WTC11 (cell line): ENCODE data around the gene NUDT21. TPM values are rescaled to one million over a fixed set of nuclear protein-coding genes. Genes with fewer than 3 reads are reported as not detected.

Experiments used
- ATAC-seq: fragments of 200-7000 bp; cut with Tn5 transposase; 2 replicates; pipeline ENCODE4 v1.10.0; 2021; ENCODE audit warnings: mild to moderate bottlenecking, moderate library complexity
- CTCF ChIA-PET: fragments of 300-600 bp; sonication (Branson Sonifier 250); formaldehyde crosslinking; loops from one replicate; lab custom pipeline; 2021; ENCODE audit warnings: antibody characterized with exemption; lab: Charles Lee
- POLR2A ChIA-PET: fragments of 350-600 bp; sonication (Branson Sonifier 250); formaldehyde crosslinking; loops from one replicate; lab custom pipeline; 2021; ENCODE audit warnings: antibody characterized with exemption; lab: Charles Lee
- DNase-seq: peaks from one replicate; pipeline ENCODE4 v3.0.0; 2021; ENCODE audit warnings: low spot score
- H3K27ac Mint-ChIP-seq: 2 replicates; pipeline ENCODE4 v1.8.0; 2021; ENCODE audit warnings: mixed read lengths
- H3K27me3 Mint-ChIP-seq: 2 replicates; pipeline ENCODE4 v1.8.0; 2021; ENCODE audit warnings: low read depth, mild to moderate bottlenecking, moderate library complexity, mixed read lengths
- H3K36me3 Mint-ChIP-seq: 2 replicates; pipeline ENCODE4 v1.8.0; 2021; ENCODE audit warnings: mixed read lengths
- H3K4me1 Mint-ChIP-seq: 2 replicates; pipeline ENCODE4 v1.8.0; 2022; ENCODE audit warnings: mixed read lengths
- H3K4me3 Mint-ChIP-seq: 2 replicates; pipeline ENCODE4 v1.8.0; 2021; ENCODE audit warnings: mild to moderate bottlenecking, moderate library complexity, mixed read lengths
- H3K9me3 Mint-ChIP-seq: 2 replicates; pipeline ENCODE4 v1.8.0; 2021; ENCODE audit warnings: mixed read lengths
- AFF4 ChIP-seq: sonication (generic); formaldehyde crosslinking; IDR thresholded peaks from 2 replicates; pipeline ENCODE4 v1.8.1; 2023; ENCODE audit warnings: mild to moderate bottlenecking, missing genetic modification reagents, borderline replicate concordance
- ATF1 ChIP-seq: sonication (generic); formaldehyde crosslinking; IDR thresholded peaks from 2 replicates; pipeline ENCODE4 v1.8.1; 2023; ENCODE audit warnings: mild to moderate bottlenecking, moderate library complexity, missing genetic modification reagents
- ATF3 ChIP-seq: sonication (generic); formaldehyde crosslinking; conservative IDR thresholded peaks from 2 replicates; pipeline ENCODE4 v1.8.1; 2022; ENCODE audit warnings: mild to moderate bottlenecking, missing genetic modification reagents
- ATF6 ChIP-seq: sonication (generic); formaldehyde crosslinking; IDR thresholded peaks from 2 replicates; pipeline ENCODE4 v1.8.1; 2023; ENCODE audit warnings: mild to moderate bottlenecking, missing genetic modification reagents
- CREM ChIP-seq: sonication (generic); formaldehyde crosslinking; IDR thresholded peaks from 2 replicates; pipeline ENCODE4 v1.8.1; 2022; ENCODE audit warnings: mild to moderate bottlenecking, missing genetic modification reagents, moderate library complexity
- E2F1 ChIP-seq: sonication (generic); formaldehyde crosslinking; IDR thresholded peaks from 2 replicates; pipeline ENCODE4 v1.8.0; 2022; ENCODE audit warnings: mild to moderate bottlenecking, missing genetic modification reagents
- ESRRA ChIP-seq: sonication (generic); formaldehyde crosslinking; IDR thresholded peaks from 2 replicates; pipeline ENCODE4 v1.8.1; 2022; ENCODE audit warnings: mild to moderate bottlenecking, missing genetic modification reagents, borderline replicate concordance
- GTF2I ChIP-seq: fragments of 250-450 bp; sonication (Bioruptor Pico); conservative IDR thresholded peaks from 2 replicates; pipeline ENCODE4 v1.4.0; 2021; ENCODE audit warnings: mild to moderate bottlenecking
- IRF1 ChIP-seq: sonication (generic); formaldehyde crosslinking; IDR thresholded peaks from 2 replicates; pipeline ENCODE4 v1.8.0; 2023; ENCODE audit warnings: missing genetic modification reagents
- MAX ChIP-seq: sonication (generic); formaldehyde crosslinking; IDR thresholded peaks from 2 replicates; pipeline ENCODE4 v1.8.0; 2022; ENCODE audit warnings: mild to moderate bottlenecking, missing genetic modification reagents
- MYBL2 ChIP-seq: sonication (generic); formaldehyde crosslinking; IDR thresholded peaks from 2 replicates; pipeline ENCODE4 v1.8.1; 2023; ENCODE audit warnings: mild to moderate bottlenecking, moderate library complexity, missing genetic modification reagents
- NFATC4 ChIP-seq: fragments of 250-450 bp; sonication (Bioruptor Pico); IDR thresholded peaks from 2 replicates; pipeline ENCODE4 v1.9.0; 2021; ENCODE audit warnings: mild to moderate bottlenecking
- PRRX2 ChIP-seq: fragments of 250-450 bp; sonication (Bioruptor Pico); IDR thresholded peaks from 2 replicates; pipeline ENCODE4 v1.8.0; 2021; ENCODE audit warnings: mild to moderate bottlenecking
- RORB ChIP-seq: fragments of 250-450 bp; sonication (Bioruptor Pico); IDR thresholded peaks from 2 replicates; pipeline ENCODE4 v1.9.0; 2021; ENCODE audit warnings: mild to moderate bottlenecking
- SMAD3 ChIP-seq: sonication (generic); formaldehyde crosslinking; IDR thresholded peaks from 2 replicates; pipeline ENCODE4 v1.8.0; 2022; ENCODE audit warnings: missing genetic modification reagents, mild to moderate bottlenecking, borderline replicate concordance
- SP1 ChIP-seq: sonication (generic); formaldehyde crosslinking; conservative IDR thresholded peaks from 2 replicates; pipeline ENCODE4 v1.8.1; 2022; ENCODE audit warnings: missing genetic modification reagents
- USF2 ChIP-seq: sonication (generic); formaldehyde crosslinking; IDR thresholded peaks from 2 replicates; pipeline ENCODE4 v1.8.1; 2023; ENCODE audit warnings: mild to moderate bottlenecking, missing genetic modification reagents, moderate library complexity
- ZBTB21 ChIP-seq: sonication (generic); formaldehyde crosslinking; IDR thresholded peaks from 2 replicates; pipeline ENCODE4 v1.8.1; 2023; ENCODE audit warnings: mild to moderate bottlenecking, missing genetic modification reagents, borderline replicate concordance
- ZNF396 ChIP-seq: fragments of 250-450 bp; sonication (Bioruptor Pico); IDR thresholded peaks from 2 replicates; pipeline ENCODE4 v1.8.0; 2021; ENCODE audit warnings: mild to moderate bottlenecking, moderate library complexity, borderline replicate concordance
- total RNA-seq: library from RNA; stranded (reverse); gene quantifications from 3 replicates; pipeline ENCODE4 v1.2.3, GENCODE V29; 2021

The NUDT21 gene
- total RNA-seq, 1 experiment from 2014 or later: 263 TPM

- ATAC-seq (no peak), DNase-seq (no peak)
- Mint-ChIP-seq H3K4me1 (peaks cover 23% of the 10 kb centered on the region), H3K4me3 (no peak overlapping the region), H3K27ac (no peak overlapping the region), H3K27me3 (no peaks in the 10 kb centered on the region), H3K36me3 (peaks cover 33% of the 10 kb centered on the region), H3K9me3 (no peaks in the 10 kb centered on the region)
- ChIA-PET CTCF (no interaction called here), POLR2A (no interaction called here)
- TF ChIP-seq CREM: no peak
- TF ChIP-seq IRF1 (CRISPR knock-in tag): no peak
- TF ChIP-seq MAX (CRISPR knock-in tag): no peak
- TF ChIP-seq GTF2I (CRISPR knock-in tag): no peak
- TF ChIP-seq ATF1 (CRISPR knock-in tag): no peak
- TF ChIP-seq RORB (CRISPR knock-in tag): no peak
- TF ChIP-seq SP1 (CRISPR knock-in tag): no peak
- no peak for TF ChIP-seq ESRRA (CRISPR knock-in tag)
- no peak for TF ChIP-seq MYBL2 (CRISPR knock-in tag)
- TF ChIP-seq E2F1 (CRISPR knock-in tag): no peak
- TF ChIP-seq PRRX2 (CRISPR knock-in tag): no peak
- TF ChIP-seq ATF3 (CRISPR knock-in tag): no peak
- TF ChIP-seq NFATC4: no peak
- no peak for TF ChIP-seq AFF4 (CRISPR knock-in tag)
- TF ChIP-seq ZNF396 (CRISPR knock-in tag): no peak
- no peak for TF ChIP-seq ZBTB21 (CRISPR knock-in tag)
- no peak for TF ChIP-seq ATF6
- no peak for TF ChIP-seq USF2 (CRISPR knock-in tag)
- TF ChIP-seq SMAD3 (CRISPR knock-in tag): no peak
These were observed 3.1 kb downstream of the NUDT21 start for GRCh38 chr16:56448005-56448404.
